SK-N-MC (cell line): ENCODE measurements around the gene EVL.
A peak's percentile ranks its signal among the peaks of the same experiment; 100 is the strongest.

Experiments used
- DNase-seq: peaks from one replicate; pipeline ENCODE4 v3.0.0-alpha.2; 2011; ENCODE audit warnings: low read depth, low spot score
- H3K27ac ChIP-seq: fragments of 200-600 bp; sonication (generic); 2 replicates; pipeline ENCODE4 v1.5.1; 2016; ENCODE audit warnings: mixed run types
- H3K36me3 ChIP-seq: fragments of 200-600 bp; sonication (generic); 2 replicates; pipeline ENCODE4 v1.6.1; 2017; ENCODE audit warnings: antibody characterized with exemption, low read length, mixed read lengths; ENCODE audit not compliant: insufficient read depth
- H3K4me3 ChIP-seq: fragments of 200-600 bp; sonication (generic); 2 replicates; pipeline ENCODE4 v1.5.1; 2016
- H3K9ac ChIP-seq: fragments of 200-600 bp; sonication (generic); 2 replicates; pipeline ENCODE4 v1.8.0; 2017; ENCODE audit warnings: mixed run types, mixed read lengths; ENCODE audit not compliant: insufficient read length
- H3K9me3 ChIP-seq: fragments of 200-600 bp; sonication (generic); 2 replicates; pipeline ENCODE4 v1.6.1; 2017; ENCODE audit warnings: low read depth, mild to moderate bottlenecking, antibody characterized with exemption, low read length, moderate library complexity, mixed read lengths
- EZH2 ChIP-seq: fragments of 200-600 bp; sonication (generic); IDR thresholded peaks from one replicate; pipeline ENCODE4 v1.6.1; 2017; ENCODE audit warnings: antibody characterized with exemption
- FOXP2 ChIP-seq: optimal IDR thresholded peaks from 2 replicates; pipeline ENCODE3; 2011; ENCODE audit warnings: mild to moderate bottlenecking, moderate library complexity; ENCODE audit not compliant: insufficient read depth; ENCODE audit errors: extremely low read length, control extremely low read depth
- POLR2AphosphoS5 ChIP-seq: IDR thresholded peaks from 2 replicates; pipeline ENCODE4 v1.6.1; 2012; ENCODE audit warnings: mild to moderate bottlenecking, low read depth, low read length, borderline replicate concordance

EVL gene

DNA sequence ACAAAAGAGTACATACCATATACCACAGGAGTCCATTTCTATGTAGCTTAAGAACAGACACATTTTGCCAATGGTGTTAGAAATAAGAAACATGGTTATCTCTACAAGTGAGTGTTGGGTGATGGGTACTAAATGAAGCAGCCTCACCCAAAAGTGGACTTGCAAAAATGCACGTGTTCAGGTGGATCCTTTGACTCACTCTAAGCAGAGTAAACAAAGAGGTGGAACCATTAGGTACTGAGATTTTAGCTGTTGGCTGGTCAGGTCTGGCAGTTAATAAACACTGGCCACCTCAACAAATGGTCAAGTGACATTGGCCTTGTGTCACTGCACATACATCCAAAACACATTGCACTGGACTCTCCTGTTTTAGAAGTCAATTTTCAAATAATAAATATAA, 27.6 kb downstream of the EVL start:
- no peaks in the 10 kb centered on the region for H3K9me3 ChIP-seq
- H3K4me3 ChIP-seq, result no peak overlapping the region
- H3K27ac ChIP-seq, result no peak overlapping the region
- no peak overlapping the region for H3K9ac ChIP-seq
- DNase-seq, result no peak
- peaks cover 9% of the 10 kb centered on the region; the same call in 1 of the 2 replicates for H3K36me3 ChIP-seq
- TF ChIP-seq FOXP2 (no peak), EZH2 (no peak), POLR2AphosphoS5 (no peak)

DNA sequence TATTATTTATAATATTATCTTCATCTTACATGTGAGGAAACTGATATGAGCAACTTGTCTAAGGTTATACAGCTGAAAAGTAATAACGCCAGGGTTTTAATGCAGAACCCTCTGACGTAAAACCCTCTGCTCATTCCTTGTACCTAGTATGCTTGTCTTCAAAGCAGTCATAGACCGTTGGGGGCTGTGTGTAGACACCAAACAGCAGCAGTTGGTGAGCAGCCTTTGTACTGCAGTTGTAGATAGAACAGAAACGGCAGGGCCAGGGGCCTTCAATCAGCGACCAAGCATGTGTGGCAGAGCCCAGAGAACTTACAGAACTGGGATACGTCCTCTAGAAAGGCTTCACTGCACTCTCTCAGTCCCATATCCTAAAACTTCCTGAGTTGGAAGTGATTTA, 28.1 kb downstream of the EVL start:
- no peak overlapping the region for H3K4me3 ChIP-seq
- no peak for DNase-seq
- TF ChIP-seq EZH2 (no peak), POLR2AphosphoS5 (no peak), FOXP2 (no peak)
- peaks cover 12% of the 10 kb centered on the region; the same call in 1 of the 2 replicates for H3K36me3 ChIP-seq
- H3K27ac ChIP-seq, result no peak overlapping the region
- H3K9ac ChIP-seq, result no peak overlapping the region
- no peaks in the 10 kb centered on the region for H3K9me3 ChIP-seq

GRCh38 chr14:100096656-100097055, 31.4 kb downstream of the EVL start:
- TF ChIP-seq POLR2AphosphoS5 (no peak), EZH2 (no peak), FOXP2 (no peak)
- Histone ChIP-seq H3K27ac (no peak overlapping the region), H3K9ac (no peak overlapping the region), H3K4me3 (no peak overlapping the region), H3K36me3 (peaks cover 16% of the 10 kb centered on the region), H3K9me3 (no peaks in the 10 kb centered on the region)
- DNase-seq, result no peak

DNA sequence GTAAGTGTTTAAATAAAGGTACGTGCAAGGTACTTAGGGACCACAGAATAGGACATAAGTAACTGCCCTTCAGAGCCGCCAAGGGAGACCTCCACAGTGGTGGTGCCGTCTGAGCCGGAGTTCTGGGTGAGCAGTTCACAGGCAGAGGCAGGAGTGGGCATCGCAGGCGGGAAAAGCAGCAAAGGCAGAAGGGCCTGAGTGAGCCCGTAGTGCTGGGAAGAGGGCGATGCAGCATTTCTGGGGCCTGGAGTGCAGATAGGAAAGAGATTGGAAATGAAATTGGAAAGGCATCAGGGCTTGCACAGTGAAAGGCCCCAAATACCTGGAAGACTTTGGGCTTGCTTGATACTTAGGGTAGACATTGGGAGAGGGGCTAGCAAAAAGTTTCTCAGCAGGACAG, 32.9 kb downstream of the EVL start:
- H3K9me3 ChIP-seq, result no peaks in the 10 kb centered on the region
- H3K27ac ChIP-seq, result no peak overlapping the region
- H3K36me3 ChIP-seq, result peaks cover 16% of the 10 kb centered on the region

DNA sequence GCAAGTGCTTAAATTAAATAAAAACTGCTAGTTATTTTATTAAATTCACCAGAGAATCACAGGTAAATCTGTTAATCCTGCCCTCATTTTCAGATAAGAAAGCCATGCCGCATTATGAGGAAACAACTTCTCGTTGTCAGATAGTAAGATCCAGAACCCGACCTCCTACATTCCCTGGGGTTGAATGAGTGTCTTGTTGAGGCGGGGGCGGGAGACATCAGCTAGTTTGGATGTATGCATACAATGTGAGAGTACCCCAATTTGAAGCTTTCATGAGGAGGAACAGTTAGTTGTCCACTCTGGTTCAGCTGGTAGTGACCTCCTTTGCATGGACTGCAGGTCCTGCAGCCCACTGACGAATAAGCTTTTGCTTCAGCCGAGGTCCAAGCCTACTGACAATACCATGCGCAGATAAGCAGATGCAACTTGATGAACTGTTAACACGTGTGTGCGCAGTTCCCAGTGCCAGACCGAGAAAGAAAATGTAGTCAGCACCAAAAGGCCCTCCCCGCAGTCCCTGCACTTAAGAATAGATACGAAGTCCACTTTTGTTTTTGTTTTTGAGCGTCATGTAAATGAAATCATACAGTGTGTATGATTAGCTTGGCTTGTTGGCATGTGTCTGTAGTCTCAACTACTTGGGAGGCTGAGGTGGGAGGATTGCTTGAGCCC, 34.9 kb downstream of the EVL start:
- H3K36me3 ChIP-seq, result peaks cover 16% of the 10 kb centered on the region

More for the DNA sequence above, 32.9 kb downstream of the EVL start:
- no peak for DNase-seq
- Histone ChIP-seq H3K9ac (no peak overlapping the region), H3K4me3 (no peak overlapping the region)
- no peak for TF ChIP-seq EZH2
- TF ChIP-seq FOXP2, result no peak
- TF ChIP-seq POLR2AphosphoS5, result no peak

DNA sequence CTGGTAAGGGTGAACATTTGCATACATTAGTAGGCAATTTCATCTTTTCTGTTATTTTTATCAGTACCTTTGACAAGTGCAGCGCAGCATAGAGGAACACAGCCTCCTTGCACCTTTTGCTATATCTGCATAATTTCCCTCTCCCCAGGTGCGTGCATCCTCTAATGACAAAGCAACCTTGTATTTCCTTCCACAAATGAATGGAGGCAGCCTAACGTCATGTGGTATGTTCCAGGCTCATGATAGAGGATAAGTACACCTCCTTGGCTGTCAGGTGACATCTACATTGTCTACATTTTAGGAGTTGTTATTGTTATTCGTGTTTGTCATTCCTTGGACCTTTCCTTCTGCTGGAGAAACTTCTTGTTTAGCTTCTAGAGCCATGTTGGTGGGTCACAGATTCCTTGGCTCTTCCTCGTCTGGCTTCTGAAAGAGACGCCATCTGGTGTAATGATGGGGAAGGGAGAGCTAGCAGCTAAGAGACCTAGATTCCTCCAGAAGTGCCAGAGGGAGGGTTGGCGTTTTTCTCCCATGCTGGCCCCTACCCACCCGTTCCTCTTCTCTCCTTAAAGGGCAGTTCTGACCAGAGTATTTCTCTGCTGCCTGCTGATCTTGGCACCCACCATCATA, 37.0 kb downstream of the EVL start:
- Histone ChIP-seq H3K9ac (no peak overlapping the region), H3K36me3 (peaks cover 16% of the 10 kb centered on the region), H3K9me3 (no peaks in the 10 kb centered on the region), H3K4me3 (no peak overlapping the region), H3K27ac (no peak overlapping the region)
- TF ChIP-seq POLR2AphosphoS5, result no peak
- TF ChIP-seq FOXP2, result no peak
- TF ChIP-seq EZH2, result no peak
- DNase-seq, result no peak

More for the DNA sequence above, 34.9 kb downstream of the EVL start:
- Histone ChIP-seq H3K4me3 (no peak overlapping the region), H3K27ac (no peak overlapping the region), H3K9ac (no peak overlapping the region), H3K9me3 (no peaks in the 10 kb centered on the region)
- TF ChIP-seq EZH2 (no peak), FOXP2 (no peak), POLR2AphosphoS5 (no peak)
- DNase-seq, result no peak

- H3K27ac ChIP-seq, result no peak overlapping the region
- no peak overlapping the region for H3K9ac ChIP-seq
- no peak for DNase-seq
- H3K9me3 ChIP-seq, result no peaks in the 10 kb centered on the region
- no peak overlapping the region for H3K4me3 ChIP-seq
- TF ChIP-seq FOXP2, result no peak
- TF ChIP-seq EZH2, result no peak
- no peak for TF ChIP-seq POLR2AphosphoS5
- peaks cover 9% of the 10 kb centered on the region for H3K36me3 ChIP-seq
Observed at GRCh38 chr14:100103250-100104005, 38.2 kb downstream of the EVL start.

GRCh38 chr14:100104006-100104352, 38.8 kb downstream of the EVL start:
- Histone ChIP-seq H3K4me3 (peak overlapping the region; percentile 31; the same call in 1 of the 2 replicates), H3K27ac (peak overlapping the region; percentile 77), H3K9ac (no peak overlapping the region), H3K9me3 (no peaks in the 10 kb centered on the region), H3K36me3 (peaks cover 4% of the 10 kb centered on the region; the same call in 1 of the 2 replicates)
- TF ChIP-seq POLR2AphosphoS5, result no peak
- TF ChIP-seq EZH2, result no peak
- no peak for TF ChIP-seq FOXP2
- no peak for DNase-seq
